KOPT-K1 (cell line): ENCODE data around the gene CAMTA2.
A peak's percentile ranks its signal among the peaks of the same experiment; 100 is the strongest.

Experiments used
- H3K27ac ChIP-seq: fragments of 200-600 bp; sonication (generic); 2 replicates; pipeline ENCODE4 v1.5.1; 2016; ENCODE audit warnings: antibody characterized with exemption, mild to moderate bottlenecking, low read depth, low read length; ENCODE audit not compliant: poor library complexity, severe bottlenecking
- H3K36me3 ChIP-seq: fragments of 200-600 bp; sonication (generic); 2 replicates; pipeline ENCODE4 v1.5.1; 2017; ENCODE audit warnings: antibody characterized with exemption, mild to moderate bottlenecking, low read length, moderate library complexity; ENCODE audit not compliant: insufficient read depth
- H3K9me3 ChIP-seq: fragments of 200-600 bp; sonication (generic); 2 replicates; pipeline ENCODE4 v1.5.1; 2017; ENCODE audit warnings: antibody characterized with exemption, low read length, mild to moderate bottlenecking; ENCODE audit not compliant: insufficient read depth, poor library complexity, severe bottlenecking

CAMTA2 gene

DNA sequence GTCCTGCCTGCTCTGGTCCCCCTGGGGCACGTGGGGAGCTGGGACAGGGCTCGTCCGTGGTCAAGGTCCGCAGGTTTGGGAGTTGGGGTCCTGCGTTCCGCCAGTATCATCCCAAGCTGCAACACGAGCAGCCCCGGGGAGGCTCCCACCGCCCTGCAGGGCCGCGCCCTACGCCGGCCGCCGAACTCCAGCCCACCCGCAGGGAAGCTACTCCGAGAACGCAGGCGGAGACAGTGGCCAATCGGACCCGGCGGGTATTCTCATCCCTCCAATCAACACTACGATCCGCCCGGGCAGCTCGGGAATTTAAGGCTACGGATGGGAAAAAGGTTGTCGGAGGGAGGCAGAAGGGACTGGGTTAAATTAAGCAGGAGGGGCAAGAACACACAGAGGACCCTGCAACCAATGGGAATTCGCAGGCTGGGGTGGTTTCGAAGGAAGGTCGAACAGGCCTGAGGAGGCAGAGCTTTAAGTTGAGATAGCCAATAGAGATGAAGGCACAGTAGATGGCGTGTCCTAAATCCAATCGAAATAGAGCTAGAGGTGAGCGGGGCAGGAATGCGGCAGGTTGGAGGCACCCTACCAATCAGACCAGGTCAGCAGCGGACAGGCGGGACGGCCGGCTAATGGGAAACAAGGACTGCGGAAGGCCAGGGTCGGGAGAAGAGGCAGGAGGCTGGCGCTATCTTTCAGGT is 20.5 kb downstream of the CAMTA2 start:
- Histone ChIP-seq H3K27ac (peak overlapping the region; percentile 84), H3K36me3 (peaks cover 22% of the 10 kb centered on the region; the same call in 1 of the 2 replicates), H3K9me3 (no peaks in the 10 kb centered on the region)

DNA sequence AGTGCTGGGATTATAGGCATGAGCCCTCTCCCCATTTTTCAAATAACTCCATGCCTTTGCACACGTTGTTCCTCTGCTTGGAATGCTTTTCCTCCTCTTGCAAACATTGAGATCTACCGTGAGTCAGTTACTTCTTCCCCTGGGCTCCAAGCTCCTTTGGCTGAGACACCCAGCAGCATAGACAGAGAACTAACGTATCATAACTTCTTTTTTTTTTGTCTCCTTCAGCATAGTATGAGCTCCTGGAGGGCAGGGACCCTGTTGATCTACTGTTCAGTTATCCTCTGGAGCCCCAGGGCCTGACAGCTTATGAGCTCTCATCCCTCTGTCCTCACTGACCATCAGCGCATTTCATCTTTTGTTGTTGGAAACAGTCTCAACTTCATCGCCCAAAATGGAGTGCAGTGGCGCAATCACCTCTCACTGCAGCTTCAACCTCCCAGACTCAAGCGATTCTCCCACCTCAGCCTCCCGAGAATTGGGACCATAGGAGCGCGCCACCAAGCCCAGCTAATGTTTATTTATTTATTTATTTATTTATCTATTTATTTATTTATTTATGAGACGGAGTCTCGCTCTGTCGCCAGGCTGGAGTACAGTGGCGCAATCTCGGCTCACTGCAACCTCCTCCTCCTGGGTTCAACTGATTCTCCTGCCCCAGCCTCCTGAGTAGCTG is 22.0 kb downstream of the CAMTA2 start:
- Histone ChIP-seq H3K36me3 (peaks cover 19% of the 10 kb centered on the region), H3K9me3 (no peaks in the 10 kb centered on the region), H3K27ac (no peak overlapping the region)

DNA sequence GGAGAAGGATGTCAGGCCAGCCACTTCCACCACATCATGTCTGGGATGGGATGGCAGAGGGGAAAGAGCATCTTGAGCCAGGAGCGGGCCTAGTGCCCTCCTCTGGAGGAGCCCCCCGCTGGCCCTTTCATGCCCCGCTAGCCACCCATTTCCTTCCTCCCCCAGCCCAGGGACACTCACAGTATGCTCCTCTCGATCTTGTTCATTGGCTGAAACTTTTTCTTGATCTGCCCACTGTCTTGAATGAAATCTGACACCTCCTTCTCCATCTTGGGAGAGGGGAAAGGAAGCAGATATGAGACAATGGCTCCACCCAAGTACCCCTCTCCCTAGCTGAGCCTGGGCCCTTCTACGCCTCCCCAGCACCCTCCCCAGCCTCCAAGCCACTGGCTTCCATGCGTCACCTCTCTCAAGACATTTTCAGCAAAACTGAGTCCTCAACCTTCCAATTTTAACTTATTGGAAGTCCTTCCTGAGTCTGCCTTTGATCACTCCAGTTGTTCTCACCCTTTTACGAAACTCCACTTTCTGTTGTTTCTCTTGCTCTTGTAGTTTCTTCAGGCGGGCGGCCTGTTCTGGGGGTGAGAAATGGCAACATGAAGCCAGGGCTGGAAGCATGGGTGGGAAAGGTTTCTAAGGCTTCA is 27.1 kb downstream of the CAMTA2 start:
- Histone ChIP-seq H3K9me3 (no peaks in the 10 kb centered on the region), H3K27ac (no peak overlapping the region), H3K36me3 (peaks cover 35% of the 10 kb centered on the region)

DNA sequence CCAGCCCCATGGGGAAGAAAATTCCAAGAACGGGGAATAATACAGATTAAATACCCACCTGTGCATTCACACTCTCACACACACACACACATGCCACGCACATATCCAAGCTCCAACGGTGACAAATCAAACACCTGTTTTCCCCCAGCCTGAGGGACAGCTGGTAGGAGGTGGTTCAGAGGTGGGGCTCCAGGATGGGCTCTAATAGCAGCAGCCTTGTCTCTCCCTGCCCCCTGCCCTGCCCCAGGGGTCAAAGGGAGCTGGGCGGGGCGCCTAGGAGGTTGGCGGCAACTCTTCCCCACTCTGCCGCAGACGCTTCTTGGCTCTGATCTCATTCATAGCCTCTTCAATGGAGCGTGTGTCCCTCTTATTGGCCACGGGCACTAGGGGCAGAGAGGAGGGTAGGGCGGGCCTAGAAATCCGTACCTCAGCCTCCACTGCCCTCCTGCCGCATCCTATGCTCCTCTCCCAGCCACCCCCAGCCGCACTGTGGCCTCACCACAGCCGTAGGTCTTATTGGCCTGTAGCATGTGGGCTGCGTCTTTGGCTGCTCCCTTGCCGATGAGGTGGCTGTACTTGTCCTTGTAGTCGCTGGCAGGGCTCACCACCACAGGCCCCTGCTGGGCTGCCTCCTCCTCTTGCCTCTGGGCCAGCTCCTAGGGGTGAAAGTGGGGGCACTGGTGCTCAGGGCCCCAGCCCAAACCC is 28.1 kb downstream of the CAMTA2 start:
- H3K36me3 ChIP-seq: peaks cover 35% of the 10 kb centered on the region
- H3K9me3 ChIP-seq: no peaks in the 10 kb centered on the region
- no peak overlapping the region for H3K27ac ChIP-seq

DNA sequence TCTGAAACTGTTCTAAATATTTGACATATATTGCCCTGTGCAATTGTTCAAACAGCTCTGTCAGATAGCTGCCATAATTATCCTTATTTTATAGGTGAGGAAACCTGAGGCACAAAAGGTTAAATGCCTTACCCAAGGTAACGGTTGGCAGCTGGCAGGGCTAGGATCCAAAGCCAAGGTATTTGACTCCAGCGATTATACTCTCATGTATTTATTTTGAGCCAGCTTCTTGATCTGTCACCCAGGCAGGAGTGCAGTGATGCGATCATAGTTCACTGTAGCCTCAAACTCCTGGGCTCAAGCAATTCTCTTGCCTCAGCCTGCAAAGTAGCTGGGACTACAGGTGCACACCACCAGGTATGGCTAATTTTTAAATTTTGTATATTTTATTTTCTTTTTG is 29.4 kb downstream of the CAMTA2 start:
- no peaks in the 10 kb centered on the region for H3K9me3 ChIP-seq
- H3K27ac ChIP-seq: no peak overlapping the region
- H3K36me3 ChIP-seq: peaks cover 35% of the 10 kb centered on the region

DNA sequence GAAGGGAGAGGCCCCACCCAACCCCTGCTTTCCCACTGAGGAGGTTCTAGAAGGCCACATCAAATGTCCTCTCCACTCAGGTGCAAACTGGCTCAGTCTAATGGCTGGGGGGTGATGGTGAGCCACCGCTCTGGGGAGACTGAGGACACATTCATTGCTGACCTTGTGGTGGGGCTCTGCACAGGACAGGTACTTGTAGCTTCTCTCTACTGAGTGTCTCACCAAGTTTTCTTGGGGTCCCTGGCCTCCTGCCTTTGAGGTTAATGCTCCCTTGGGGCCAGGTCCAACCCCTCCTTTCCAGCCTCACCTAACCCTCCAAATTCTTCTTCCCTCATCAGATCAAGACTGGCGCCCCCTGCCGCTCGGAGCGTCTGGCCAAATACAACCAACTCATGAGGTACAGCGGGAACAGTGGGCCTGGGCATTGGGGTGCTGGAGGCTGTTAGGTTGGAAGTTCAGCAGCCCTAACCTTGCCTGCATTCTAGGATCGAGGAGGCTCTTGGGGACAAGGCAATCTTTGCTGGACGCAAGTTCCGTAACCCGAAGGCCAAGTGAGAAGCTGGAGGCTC is 30.9 kb downstream of the CAMTA2 start:
- H3K36me3 ChIP-seq: peaks cover 35% of the 10 kb centered on the region
- no peak overlapping the region for H3K27ac ChIP-seq
- H3K9me3 ChIP-seq: no peaks in the 10 kb centered on the region

DNA sequence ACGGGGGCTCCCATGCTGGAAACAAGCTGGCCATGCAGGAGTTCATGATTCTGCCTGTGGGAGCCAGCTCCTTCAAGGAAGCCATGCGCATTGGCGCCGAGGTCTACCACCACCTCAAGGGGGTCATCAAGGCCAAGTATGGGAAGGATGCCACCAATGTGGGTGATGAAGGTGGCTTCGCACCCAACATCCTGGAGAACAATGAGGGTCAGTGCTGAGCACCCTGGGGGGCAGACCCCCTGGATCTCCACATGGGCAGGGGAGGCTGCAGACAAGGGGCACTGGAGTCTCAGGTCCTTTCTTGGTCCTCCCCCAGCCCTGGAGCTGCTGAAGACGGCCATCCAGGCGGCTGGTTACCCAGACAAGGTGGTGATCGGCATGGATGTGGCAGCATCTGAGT is 32.4 kb downstream of the CAMTA2 start:
- Histone ChIP-seq H3K9me3 (no peaks in the 10 kb centered on the region), H3K27ac (no peak overlapping the region), H3K36me3 (peaks cover 24% of the 10 kb centered on the region)

DNA sequence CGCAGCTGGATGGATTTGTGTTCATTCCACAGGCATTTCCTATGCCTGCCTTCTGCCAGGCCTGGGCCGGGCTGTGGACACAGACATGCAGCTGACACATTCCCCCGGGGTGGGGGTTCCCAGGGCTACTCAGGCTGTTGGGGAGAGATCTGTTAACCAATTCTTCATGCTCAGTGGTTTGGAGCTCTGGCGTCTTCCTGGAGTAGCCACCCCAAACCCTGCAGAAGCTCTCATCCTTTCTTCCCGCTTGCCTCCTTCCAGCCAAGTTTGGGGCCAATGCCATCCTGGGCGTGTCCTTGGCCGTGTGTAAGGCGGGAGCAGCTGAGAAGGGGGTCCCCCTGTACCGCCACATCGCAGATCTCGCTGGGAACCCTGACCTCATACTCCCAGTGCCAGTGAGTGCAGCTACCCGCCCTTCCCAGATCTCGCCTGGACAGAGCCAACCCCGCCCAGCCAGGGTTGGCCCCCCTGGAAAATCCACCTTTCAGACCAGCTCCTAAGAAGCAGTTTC is 34.0 kb downstream of the CAMTA2 start:
- H3K9me3 ChIP-seq: no peaks in the 10 kb centered on the region
- peaks cover 10% of the 10 kb centered on the region for H3K36me3 ChIP-seq
- H3K27ac ChIP-seq: no peak overlapping the region

DNA sequence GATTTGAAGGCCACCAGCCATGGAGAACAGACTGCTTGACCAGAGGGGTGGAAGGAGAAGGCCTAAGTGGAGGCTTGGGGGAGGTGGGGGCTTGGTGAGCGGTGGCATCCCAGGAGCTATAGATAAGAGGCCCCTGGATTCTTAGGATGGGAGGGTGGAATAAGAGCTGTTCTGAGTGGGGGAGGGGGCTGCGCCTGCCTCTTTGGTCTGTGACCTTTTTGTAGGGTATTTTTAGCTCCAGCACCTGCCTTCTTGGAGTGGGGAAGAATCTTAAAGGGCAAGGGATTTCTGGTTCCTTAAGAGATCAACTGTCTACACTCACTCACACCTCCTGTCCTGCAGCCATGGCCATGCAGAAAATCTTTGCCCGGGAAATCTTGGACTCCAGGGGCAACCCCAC is 36.0 kb downstream of the CAMTA2 start:
- Histone ChIP-seq H3K9me3 (no peaks in the 10 kb centered on the region), H3K27ac (peak overlapping the region; percentile 99), H3K36me3 (peaks cover 12% of the 10 kb centered on the region)

DNA sequence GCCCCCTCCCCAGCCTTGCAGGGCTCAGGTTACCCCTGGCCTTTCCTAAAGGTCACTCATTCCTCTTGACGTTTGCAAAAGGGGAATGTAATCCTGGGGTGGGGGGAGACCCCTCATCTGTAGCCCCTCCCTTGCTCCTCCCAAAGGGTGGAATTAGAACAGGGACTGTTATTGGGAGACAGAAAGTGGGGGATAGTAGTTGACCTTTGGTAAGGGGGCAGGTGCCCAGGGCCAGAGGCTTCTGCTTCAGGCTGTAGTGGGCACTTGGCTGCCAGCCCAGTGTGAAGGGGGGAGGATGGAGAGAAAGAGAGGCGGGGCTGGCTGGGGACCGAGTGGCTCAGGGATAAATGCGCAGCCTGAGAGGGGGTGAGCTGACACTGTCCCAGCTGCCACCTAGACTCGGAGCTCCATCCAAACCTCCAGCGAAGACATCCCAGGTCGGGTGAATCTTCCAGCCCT is 36.7 kb downstream of the CAMTA2 start, which contains the start of gene ENO3:
TSS of gene ENO3 (plus strand) at position 374 of the 459 bp plus-strand sequence. CDS start 711 bp downstream, outside the sequence.
- peak within 1 kb of the TSS; percentile 99 for H3K27ac ChIP-seq
- peaks cover 19% of the 10 kb centered on the region for H3K36me3 ChIP-seq
- H3K9me3 ChIP-seq: no peaks in the 10 kb centered on the region

DNA sequence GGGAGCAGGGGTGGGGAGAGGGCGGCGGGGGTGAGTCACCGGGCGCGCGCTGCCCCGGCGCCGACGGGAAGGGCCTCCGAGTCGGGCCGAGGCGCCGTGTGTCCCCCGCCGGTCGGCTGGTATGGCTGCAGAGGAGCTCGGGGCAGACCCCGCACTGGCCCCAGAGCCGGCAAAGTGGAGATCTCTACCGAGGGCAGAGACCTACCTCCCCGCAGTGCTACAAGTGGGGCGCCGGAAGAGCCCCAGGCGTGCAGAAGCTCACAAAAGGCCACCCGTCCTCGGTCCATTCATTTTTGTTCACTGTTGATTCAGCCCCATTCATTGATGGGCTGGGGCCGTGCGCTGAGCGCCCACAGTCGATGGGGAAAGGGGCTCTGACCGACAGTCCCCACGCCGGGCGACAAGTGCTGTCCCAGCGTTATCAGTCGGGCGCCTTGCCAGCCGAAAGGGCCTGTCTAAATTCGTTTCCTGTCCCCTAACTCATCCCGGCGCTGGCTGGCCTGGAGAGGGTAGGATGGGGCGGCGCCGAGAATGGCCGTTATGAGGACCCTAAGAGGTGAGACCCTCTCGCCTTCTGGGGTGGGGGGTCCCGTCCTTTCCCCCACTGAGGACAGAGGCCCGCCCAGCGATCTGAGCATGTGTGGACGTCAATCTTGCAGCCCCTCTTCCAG is 37.3 kb downstream of the CAMTA2 start:
- peak overlapping the region; percentile 99 for H3K27ac ChIP-seq
- H3K9me3 ChIP-seq: no peaks in the 10 kb centered on the region
- peaks cover 25% of the 10 kb centered on the region for H3K36me3 ChIP-seq

DNA sequence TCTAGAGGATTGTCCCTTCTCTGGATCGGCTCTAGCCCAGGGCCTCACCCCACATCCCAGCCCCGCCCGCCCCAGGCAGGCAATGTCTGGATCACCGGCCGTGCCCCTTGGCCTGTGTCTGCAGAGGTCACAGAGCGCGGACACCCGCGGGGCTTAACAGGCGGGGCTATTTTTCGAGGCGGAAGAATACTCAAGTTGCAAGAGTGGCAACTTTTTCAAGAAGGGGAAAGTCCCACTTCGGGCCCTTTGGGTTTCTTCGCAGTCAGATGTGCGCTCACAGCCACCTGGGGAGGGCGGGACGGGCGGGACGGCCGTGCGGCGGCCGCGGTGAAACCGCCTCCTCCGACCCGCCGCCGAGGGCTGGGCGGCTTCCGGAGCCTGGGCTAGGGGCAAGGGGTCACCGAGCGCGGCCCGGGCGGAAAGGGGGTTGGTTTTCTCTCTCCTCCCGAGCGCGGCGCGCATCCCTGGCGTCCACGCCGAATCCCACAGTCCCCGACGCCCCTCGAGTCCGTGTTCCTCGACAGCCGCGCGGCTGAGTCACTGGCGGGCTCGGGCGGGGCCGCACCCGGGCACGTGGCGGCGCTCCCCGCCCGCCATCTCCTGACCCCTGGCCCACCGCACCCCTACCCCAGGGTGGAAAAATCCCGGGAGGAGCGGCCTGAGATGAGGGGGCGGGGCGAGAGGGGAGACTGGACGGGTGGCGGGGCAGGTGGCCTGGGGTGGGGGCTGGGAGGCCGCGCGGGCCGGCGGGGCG is 38.0 kb downstream of the CAMTA2 start:
- peaks cover 32% of the 10 kb centered on the region for H3K36me3 ChIP-seq
- H3K9me3 ChIP-seq: no peaks in the 10 kb centered on the region
- H3K27ac ChIP-seq: peak overlapping the region; percentile 99

DNA sequence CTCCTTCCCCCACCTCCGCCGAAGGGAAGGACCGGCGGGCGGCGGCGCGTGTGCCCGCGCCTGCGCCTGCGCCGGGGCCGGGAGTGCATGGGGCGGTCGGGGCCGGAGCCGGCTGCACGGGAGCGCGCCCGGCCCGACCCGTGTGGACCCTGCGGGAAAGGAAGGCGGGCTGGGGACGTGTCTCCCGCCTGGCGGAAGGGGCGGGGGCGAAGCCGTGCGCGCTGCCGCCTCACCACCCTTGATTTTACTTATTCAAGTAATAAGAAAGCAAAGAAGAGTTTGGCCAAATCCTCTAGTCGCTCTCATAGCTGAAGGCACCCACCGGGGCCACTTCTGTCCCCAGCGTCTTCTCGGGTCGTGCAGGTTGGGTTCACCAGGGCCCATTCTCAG is 38.5 kb downstream of the CAMTA2 start:
- Histone ChIP-seq H3K36me3 (peaks cover 37% of the 10 kb centered on the region), H3K9me3 (no peaks in the 10 kb centered on the region), H3K27ac (peak overlapping the region; percentile 99)
